ENCODE data around the gene ZNF479.

DNA sequence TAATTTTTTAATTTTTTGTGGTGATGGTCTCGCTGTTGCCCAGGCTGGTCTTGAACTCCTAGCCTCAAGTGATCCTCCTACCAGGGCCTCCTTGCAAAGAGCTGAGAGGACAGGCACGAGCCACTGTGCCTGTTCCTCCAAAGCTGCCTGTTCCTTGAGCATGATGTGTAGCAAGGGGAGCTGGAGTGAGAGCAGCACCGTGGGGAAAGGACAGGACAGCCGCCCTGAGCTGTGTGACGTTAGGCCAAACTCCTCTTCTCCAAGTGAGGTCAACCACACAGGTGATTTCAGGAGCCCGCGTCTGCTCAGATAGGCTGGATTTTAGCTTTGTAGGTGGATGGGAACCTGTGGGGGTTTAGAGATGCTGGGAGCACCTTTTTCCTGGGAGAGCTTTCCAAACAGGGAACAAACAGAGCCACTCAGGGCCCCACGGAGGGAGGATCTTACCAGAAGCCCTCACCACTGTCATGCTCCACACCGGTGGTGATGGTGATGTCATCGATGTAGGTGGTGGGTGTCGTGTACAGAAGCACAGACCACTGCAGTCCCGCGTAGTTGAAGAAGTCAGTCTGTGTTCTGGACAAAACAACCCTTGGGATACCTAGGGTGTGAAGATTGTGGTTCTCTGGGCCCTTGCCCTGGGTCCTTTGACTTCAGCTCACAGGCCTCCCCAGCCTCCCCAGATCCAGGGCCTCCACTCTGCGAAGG is 44.8 kb upstream of the ZNF479 start:
- TF ChIP-seq, protein P1, sequence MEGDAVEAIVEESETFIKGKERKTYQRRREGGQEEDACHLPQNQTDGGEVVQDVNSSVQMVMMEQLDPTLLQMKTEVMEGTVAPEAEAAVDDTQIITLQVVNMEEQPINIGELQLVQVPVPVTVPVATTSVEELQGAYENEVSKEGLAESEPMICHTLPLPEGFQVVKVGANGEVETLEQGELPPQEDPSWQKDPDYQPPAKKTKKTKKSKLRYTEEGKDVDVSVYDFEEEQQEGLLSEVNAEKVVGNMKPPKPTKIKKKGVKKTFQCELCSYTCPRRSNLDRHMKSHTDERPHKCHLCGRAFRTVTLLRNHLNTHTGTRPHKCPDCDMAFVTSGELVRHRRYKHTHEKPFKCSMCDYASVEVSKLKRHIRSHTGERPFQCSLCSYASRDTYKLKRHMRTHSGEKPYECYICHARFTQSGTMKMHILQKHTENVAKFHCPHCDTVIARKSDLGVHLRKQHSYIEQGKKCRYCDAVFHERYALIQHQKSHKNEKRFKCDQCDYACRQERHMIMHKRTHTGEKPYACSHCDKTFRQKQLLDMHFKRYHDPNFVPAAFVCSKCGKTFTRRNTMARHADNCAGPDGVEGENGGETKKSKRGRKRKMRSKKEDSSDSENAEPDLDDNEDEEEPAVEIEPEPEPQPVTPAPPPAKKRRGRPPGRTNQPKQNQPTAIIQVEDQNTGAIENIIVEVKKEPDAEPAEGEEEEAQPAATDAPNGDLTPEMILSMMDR (IDR thresholded peaks at IDR 0.05; ENCODE audit: extremely low read depth in 1 of 2, insufficient read depth in 1 of 2, low read depth in 1 of 2, low read length in 2 of 2), result no peak
- TF ChIP-seq POLR2A (IDR thresholded peaks at IDR 0.05; ENCODE audit: low read depth, low read length) (no peak), EZH2 (IDR thresholded peaks at IDR 0.05; ENCODE audit: borderline replicate concordance, low read depth, low read length, severe bottlenecking) (no peak), POLR2AphosphoS5 (IDR thresholded peaks at IDR 0.05; ENCODE audit: insufficient read depth, low read depth, low read length) (no peak), MYC (IDR thresholded peaks at IDR 0.05; ENCODE audit: low read depth, low read length) (no peak), FOS (IDR thresholded peaks at IDR 0.05; ENCODE audit: borderline replicate concordance, insufficient read depth, low read length) (no peak), JUN (IDR thresholded peaks at IDR 0.05; ENCODE audit: borderline replicate concordance, insufficient read depth, insufficient read length, low read depth) (no peak), GATA2 (IDR thresholded peaks at IDR 0.05; ENCODE audit: insufficient read depth, insufficient read length, low read depth, low read length) (no peak)
